K562 (cell line): Measurements from ENCODE around the gene NMT1. TPM values are rescaled to one million over a fixed set of nuclear protein-coding genes. Genes with fewer than 3 reads are reported as not detected.
A peak's percentile ranks its signal among the peaks of the same experiment; 100 is the strongest.

ENCODE experiments used
- ATAC-seq: fragments of 200-7000 bp; cut with Tn5 transposase; 3 replicates; pipeline ENCODE4 v1.9.1; 2020; ENCODE audit warnings: moderate library complexity
- BruUV-seq: library from RNA; stranded (reverse); fragments of 400-500 nt; replicated peaks from 2 replicates; lab custom pipeline; 2021; lab: Mats Ljungman, UMichigan
- CTCF ChIA-PET: fragments of 300-600 bp; formaldehyde crosslinking; extraction: SDS; loops from one replicate; lab custom pipeline; 2021; ENCODE audit warnings: low intra/inter-chr PET ratio; lab: Yijun Ruan, JAX
- POLR2A ChIA-PET: fragments of 300-600, 350-650 bp; sonication (Branson Sonifier 250); formaldehyde crosslinking; extraction: SDS; loops from one replicate; lab custom pipeline; 2021; ENCODE audit warnings: antibody characterized with exemption, inconsistent platforms; lab: Yijun Ruan, JAX
- DNase-seq, 4 experiments: peaks; one replicate each; pipeline versions ENCODE4 v3.0.0 to v3.0.0-alpha.2; 2011 to 2018; ENCODE audit warnings: low spot score in 3 of 4, mixed read lengths in 3 of 4; ENCODE audit errors: extremely low read depth in 1 of 4
- FAIRE-seq: peaks from 2 replicates; lab custom pipeline; 2011; peaks lifted over from hg19 to GRCh38; lab: Jason Lieb, UNC
- H2AFZ ChIP-seq: 2 replicates; pipeline ENCODE4 v1.6.0; 2011; ENCODE audit warnings: low read depth, low read length, control low read depth, inconsistent platforms
- H3K27ac ChIP-seq: fragments of 200-600 bp; 3 replicates; pipeline ENCODE4 v1.8.0; 2011; ENCODE audit warnings: low read depth, mild to moderate bottlenecking, control low read depth, inconsistent platforms, low read length, moderate library complexity, mixed read lengths; ENCODE audit errors: extremely low read depth
- H3K27me3 ChIP-seq, 2 experiments: fragments of 300-600 bp in 1 of 2; 2 replicates in 1 of 2; 3 replicates in 1 of 2; pipeline versions ENCODE4 v1.6.0 to v1.8.0; 2011; ENCODE audit warnings: inconsistent platforms in 2 of 2, low read length in 2 of 2, mild to moderate bottlenecking in 1 of 2, mixed read lengths in 1 of 2, moderate library complexity in 1 of 2; ENCODE audit not compliant: control insufficient read depth in 2 of 2, insufficient read depth in 2 of 2
- H3K36me3 ChIP-seq: fragments of 300-600 bp; 3 replicates; pipeline ENCODE4 v1.8.0; 2011; ENCODE audit warnings: mild to moderate bottlenecking, low read length, inconsistent platforms; ENCODE audit not compliant: control insufficient read depth, insufficient read depth
- H3K4me1 ChIP-seq, 2 experiments: fragments of 200-600 bp in 1 of 2; replicated peaks in 1 of 2; 2 replicates in 1 of 2; 3 replicates in 1 of 2; pipeline versions ENCODE4 v1.5.1 to v1.8.0; 2011; ENCODE audit warnings: inconsistent platforms in 2 of 2, low read length in 2 of 2, mild to moderate bottlenecking in 1 of 2, mixed read lengths in 1 of 2, moderate library complexity in 1 of 2; ENCODE audit not compliant: control insufficient read depth in 2 of 2, insufficient read depth in 2 of 2
- H3K4me2 ChIP-seq: 2 replicates; pipeline ENCODE4 v1.6.1; 2011; ENCODE audit warnings: low read length, control low read depth, inconsistent platforms, mixed read lengths; ENCODE audit not compliant: insufficient read depth
- H3K4me3 ChIP-seq: fragments of 200-600 bp; sonication (generic), shearing (Covaris generic); 2 replicates; pipeline ENCODE4 v1.5.1; 2016; ENCODE audit warnings: control low read depth, inconsistent platforms
- H3K79me2 ChIP-seq: fragments of 200-600 bp; 3 replicates; pipeline ENCODE4 v1.8.0; 2011; ENCODE audit warnings: low read length, inconsistent platforms; ENCODE audit not compliant: control insufficient read depth, insufficient read depth
- H3K9ac ChIP-seq, 2 experiments: 2 replicates each; pipeline versions ENCODE4 v1.6.0 to v1.6.1; 2011; ENCODE audit warnings: low read depth in 2 of 2, low read length in 2 of 2, control low read depth in 1 of 2, inconsistent platforms in 1 of 2, mild to moderate bottlenecking in 1 of 2, mixed read lengths in 1 of 2; ENCODE audit not compliant: insufficient read depth in 1 of 2
- H3K9me1 ChIP-seq: one replicate; pipeline ENCODE4 v1.6.0; 2011; ENCODE audit warnings: inconsistent platforms, mild to moderate bottlenecking, low read length, moderate library complexity; ENCODE audit not compliant: control insufficient read depth, insufficient read depth
- H3K9me3 ChIP-seq: replicated peaks from 2 replicates; pipeline ENCODE4 v1.5.1; 2011; ENCODE audit warnings: low read depth, low read length, inconsistent platforms; ENCODE audit not compliant: control insufficient read depth, insufficient read depth
- H4K20me1 ChIP-seq: replicated peaks from 2 replicates; pipeline ENCODE4 v1.6.1; 2011; ENCODE audit warnings: low read length, inconsistent platforms, mixed read lengths; ENCODE audit not compliant: control insufficient read depth, insufficient read depth
- ATF3 ChIP-seq, 2 experiments: fragments of 450-650 bp in 1 of 2; sonication (generic) in 1 of 2; formaldehyde crosslinking in 1 of 2; IDR thresholded peaks in 1 of 2; conservative IDR thresholded peaks in 1 of 2; 2 replicates each; pipeline versions ENCODE4 v1.6.1 to v1.8.1; 2016 to 2023; ENCODE audit warnings: mild to moderate bottlenecking in 2 of 2, moderate library complexity in 2 of 2, inconsistent platforms in 1 of 2, missing genetic modification reagents in 1 of 2
- EGR1 ChIP-seq: fragments of 450-650 bp; conservative IDR thresholded peaks from 2 replicates; pipeline ENCODE4 v1.6.1; 2017; ENCODE audit warnings: mild to moderate bottlenecking
- ELF1 ChIP-seq: fragments of 200-800 bp; sonication (Bioruptor generic); IDR thresholded peaks from 2 replicates; pipeline ENCODE4 v1.6.1; 2016; ENCODE audit warnings: missing genetic modification characterization, missing compliant biosample characterization
- FUS ChIP-seq: fragments of 200-400 bp; formaldehyde crosslinking; optimal IDR thresholded peaks from 2 replicates; pipeline ENCODE3; 2017; ENCODE audit warnings: low read depth, low read length
- GATAD2A ChIP-seq: fragments of 450-650 bp; IDR thresholded peaks from 2 replicates; pipeline ENCODE4 v1.6.1; 2017
- JUN ChIP-seq, 2 experiments: sonication (generic) in 1 of 2; formaldehyde crosslinking in 1 of 2; IDR thresholded peaks; 2 replicates each; pipeline versions ENCODE4 v1.6.1 to v1.8.0; 2012 to 2022; ENCODE audit warnings: borderline replicate concordance in 2 of 2, mild to moderate bottlenecking in 2 of 2, improper control_type of control experiment in 1 of 2, low read depth in 1 of 2, low read length in 1 of 2, missing genetic modification reagents in 1 of 2
- MIER1 ChIP-seq: fragments of 450-650 bp; IDR thresholded peaks from 2 replicates; pipeline ENCODE4 v1.6.1; 2016; ENCODE audit warnings: antibody characterized with exemption, mild to moderate bottlenecking, low read depth
- MTF1 ChIP-seq: fragments of 250-450 bp; sonication (Bioruptor Pico); IDR thresholded peaks from 2 replicates; pipeline ENCODE4 v1.9.0; 2021; ENCODE audit warnings: moderate library complexity, mild to moderate bottlenecking, inconsistent platforms, borderline replicate concordance
- MXD1 ChIP-seq: fragments of 250-450 bp; sonication (Bioruptor Pico); IDR thresholded peaks from 2 replicates; pipeline ENCODE4 v1.8.0; 2021; ENCODE audit warnings: borderline replicate concordance, mild to moderate bottlenecking, moderate library complexity; ENCODE audit not compliant: poor library complexity, severe bottlenecking
- NR2C1 ChIP-seq, 2 experiments: fragments of 450-650 bp; IDR thresholded peaks; 2 replicates each; pipeline ENCODE4 v1.6.1; 2017; ENCODE audit warnings: mild to moderate bottlenecking in 2 of 2, antibody characterized with exemption in 1 of 2, inconsistent platforms in 1 of 2, missing compliant biosample characterization in 1 of 2, missing genetic modification characterization in 1 of 2
- PCBP2 ChIP-seq: fragments of 200-400 bp; formaldehyde crosslinking; IDR thresholded peaks from 2 replicates; pipeline ENCODE4 v1.6.1; 2018; ENCODE audit warnings: low read length, low read depth, mild to moderate bottlenecking, moderate library complexity; ENCODE audit not compliant: poor library complexity, severe bottlenecking
- RHOXF2B ChIP-seq: fragments of 250-450 bp; sonication (Bioruptor Pico); conservative IDR thresholded peaks from 2 replicates; pipeline ENCODE4 v1.5.1; 2021
- RUNX1 ChIP-seq: sonication (generic); IDR thresholded peaks from 2 replicates; pipeline ENCODE4 v1.6.1; 2016; ENCODE audit warnings: antibody characterized with exemption, low read depth
- SP1 ChIP-seq: sonication (generic); formaldehyde crosslinking; IDR thresholded peaks from 2 replicates; pipeline ENCODE4 v1.8.1; 2022; ENCODE audit warnings: mild to moderate bottlenecking, missing genetic modification reagents
- SUPT5H ChIP-seq: fragments of 450-650 bp; IDR thresholded peaks from 2 replicates; pipeline ENCODE4 v1.6.1; 2016
- XRCC4 ChIP-seq: IDR thresholded peaks from one replicate; pipeline ENCODE4 v1.6.1; 2011; ENCODE audit not compliant: insufficient read depth, insufficient read length; ENCODE audit errors: extremely low read depth
- ZBED1 ChIP-seq: IDR thresholded peaks from 2 replicates; pipeline ENCODE4 v1.6.1; 2014
- ZNF384 ChIP-seq: IDR thresholded peaks from 2 replicates; pipeline ENCODE4 v1.6.1; 2012; ENCODE audit warnings: low read depth, low read length, improper control_type of control experiment
- ZNF644 ChIP-seq: fragments of 200-800 bp; sonication (Bioruptor generic); IDR thresholded peaks from 2 replicates; pipeline ENCODE4 v1.6.1; 2016; ENCODE audit warnings: low read depth, missing genetic modification characterization, missing compliant biosample characterization
- ZNF707 ChIP-seq: fragments of 250-450 bp; sonication (Bioruptor Pico); conservative IDR thresholded peaks from 2 replicates; pipeline ENCODE4 v1.8.0; 2022; ENCODE audit warnings: inconsistent platforms, mild to moderate bottlenecking, moderate library complexity
- WGBS: fragments of 100-300 bp; shearing (Covaris generic); methylation state at CpG from one replicate; pipeline ENCODE4 v1.1.6; 2016; ENCODE audit warnings: low coverage, mixed read lengths; ENCODE audit not compliant: insufficient coverage; ENCODE audit errors: missing lambda C conversion rate; 5-methylcytosine and 5-hydroxymethylcytosine counted together
- in situ Hi-C: fragments of 300-500 bp; cut with MboI; formaldehyde crosslinking; loops from 4 replicates; pipeline ENCODE4 v1.15.0; 2018; ENCODE audit warnings: inconsistent platforms, mixed read lengths
- intact Hi-C: fragments of 100-400 bp; cut with micrococcal nuclease; formaldehyde crosslinking; loops from 2 replicates; pipeline ENCODE4 v1.14.2; 2022
- polyA plus RNA-seq, 8 experiments: library from polyadenylated mRNA; depleted of rRNA in 4 of 8; stranded (reverse) in 5 of 8; unstranded in 3 of 8; fragments of >200 nt; fragmentation: Nextera tagmentation in 2 of 8; fragmentation: Illumina TruSeq in 1 of 8; extraction: Ambion mirVana in 2 of 8; extraction: Trizol in 1 of 8; gene quantifications; 2 replicates each; pipeline versions ENCODE4 v1.2.1 to v1.2.3, GENCODE V29; 2011 to 2014; ENCODE audit warnings: inconsistent platforms in 1 of 8, missing spikeins in 1 of 8
- total RNA-seq, 7 experiments: library from RNA; depleted of rRNA in 6 of 7; stranded (reverse); fragments of >200 nt in 6 of 7; fragmentation: Illumina TruSeq in 2 of 7; extraction: Trizol in 2 of 7; gene quantifications; 2 replicates each; pipeline versions ENCODE4 v1.2.1 to v1.2.3, GENCODE V29; 2011 to 2021; ENCODE audit warnings: low replicate concordance in 1 of 7

Gene NMT1
- total and polyA plus RNA-seq, 9 of the 15 experiments (the other 6 are each of a cell fraction or from before 2014, with no cell fraction given), result 86.7 to 569 (median 213) TPM

GRCh38 chr17:45123930-45124796, 63.0 kb downstream of the NMT1 start:
- H3K79me2 ChIP-seq, result no peaks in the 10 kb centered on the region; the same call in 2 of the 3 replicates
- WGBS, result 34% methylated on average over 13 of the region's 15 CpGs
- H3K36me3 ChIP-seq, result no peaks in the 10 kb centered on the region
- peak overlapping the region; percentile 67 for H3K4me2 ChIP-seq
- in situ Hi-C loops, result no loop called here
- no peaks in the 10 kb centered on the region for H4K20me1 ChIP-seq
- CTCF ChIA-PET, result no interaction called here
- ATAC-seq (peak; percentile 95), FAIRE-seq (peak; percentile 96), DNase-seq (peak; percentile 77 to 89 (median 86))
- no peaks in the 10 kb centered on the region for H3K9me1 ChIP-seq
- H3K4me1 ChIP-seq, result peaks cover 35 to 55% of the 10 kb centered on the region in 2 experiments
- peak overlapping the region; percentile 60 to 85; a peak in 3 of 4 replicates for H3K9ac ChIP-seq
- no peak overlapping the region; the same call in 1 of the 2 replicates for H3K4me3 ChIP-seq
- H3K27me3 ChIP-seq, result no peaks in the 10 kb centered on the region
- POLR2A ChIA-PET, result interaction anchor here (0.6 to 1.2 kb wide), 4 partner anchors 9 to 77 kb away, joined by 3 to 5 read pairs (median 3); partner anchors contain the start of gene HEXIM1
- H3K9me3 ChIP-seq, result no peaks in the 10 kb centered on the region
- intact Hi-C loops, result loop anchor here (10.0 kb wide), 1 partner anchor 109 kb away; no protein-coding TSS in a partner anchor
- peak overlapping the region; percentile 92 for H3K27ac ChIP-seq
- peak overlapping the region; percentile 82 for H2AFZ ChIP-seq
- BruUV-seq, result no TSS peak
- TF ChIP-seq RHOXF2B (CRISPR knock-in tag) (no peak), ZBED1 (no peak), GATAD2A (0 out of 2 replicates have a peak, but pooled peaks have one; percentile 21), ATF3 (IDR thresholded peaks at IDR 0.05) (peak; percentile 99), ATF3 (CRISPR knock-in tag; conservative IDR thresholded peaks at IDR 0.05) (peak; percentile 97), SP1 (CRISPR knock-in tag) (no peak), MTF1 (CRISPR knock-in tag) (no peak), NR2C1 (IDR thresholded peaks at IDR 0.05) (0 out of 2 replicates have a peak, but pooled peaks have one; percentile 21), NR2C1 (tag; IDR thresholded peaks at IDR 0.05) (no peak), MIER1 (peak; percentile 55; the same call in 1 of the 2 replicates), XRCC4 (no peak), RUNX1 (no peak), EGR1 (peak; percentile 48), SUPT5H (peak; percentile 63), FUS (no peak), PCBP2 (no peak), ELF1 (tag) (peak; percentile 29; the same call in 1 of the 2 replicates), ZNF644 (0 out of 2 replicates have a peak, but pooled peaks have one; percentile 55), ZNF707 (CRISPR knock-in tag) (no peak), ZNF384 (no peak), MXD1 (CRISPR knock-in tag) (no peak), JUN (IDR thresholded peaks at IDR 0.05; ENCODE audit: borderline replicate concordance, low read depth, low read length) (peak; percentile 97), JUN (CRISPR knock-in tag; IDR thresholded peaks at IDR 0.05; ENCODE audit: borderline replicate concordance) (no peak)
